HCT116 (cell line): ENCODE data around the gene MYLK. TPM values are rescaled to one million over a fixed set of nuclear protein-coding genes. Genes with fewer than 3 reads are reported as not detected.

Experiments used
- ATAC-seq: fragments of 200-7000 bp; cut with Tn5 transposase; 2 replicates; pipeline ENCODE4 v1.9.1; 2020; ENCODE audit warnings: mild to moderate bottlenecking, moderate library complexity
- BruUV-seq: library from RNA; stranded (reverse); fragments of 400-500 nt; replicated peaks from 2 replicates; lab custom pipeline; 2021; lab: Mats Ljungman, UMichigan
- CTCF ChIA-PET: fragments of 300-600 bp; sonication (Branson Sonifier 250); formaldehyde crosslinking; loops from one replicate; lab custom pipeline; 2021; ENCODE audit warnings: antibody characterized with exemption; lab: Charles Lee
- POLR2A ChIA-PET: fragments of 300-600, 350-600 bp; sonication (Branson Sonifier 250); formaldehyde crosslinking; loops from one replicate; lab custom pipeline; 2021; ENCODE audit warnings: antibody characterized with exemption; lab: Charles Lee
- RAD21 ChIA-PET, 2 experiments: fragments of 300-600 bp; sonication (Branson Sonifier 250); formaldehyde crosslinking; loops; one replicate each; lab custom pipeline; 2023; ENCODE audit warnings: low total read pairs in 2 of 2; ENCODE audit not compliant: uncharacterized antibody in 2 of 2, unreplicated experiment in 2 of 2, low non-redundant PET in 1 of 2; lab: Charles Lee
- DNase-seq: peaks from one replicate; pipeline ENCODE4 v3.0.0-alpha.2; 2010; ENCODE audit warnings: low read depth, low spot score
- H2AFZ ChIP-seq: fragments of 200-600 bp; shearing (Covaris generic), sonication (generic); 2 replicates; pipeline ENCODE4 v1.6.1; 2017; ENCODE audit warnings: low read depth, mixed run types, mixed read lengths, antibody characterized with exemption, low read length; ENCODE audit not compliant: poor library complexity, severe bottlenecking
- H3K27ac ChIP-seq: 2 replicates; pipeline ENCODE4 v1.5.1; 2012; ENCODE audit warnings: low read depth, low read length
- H3K27me3 ChIP-seq: fragments of 200-600 bp; sonication (generic); 2 replicates; pipeline ENCODE4 v1.6.1; 2016; ENCODE audit warnings: mixed run types, low read length, mixed read lengths; ENCODE audit not compliant: insufficient read depth
- H3K36me3 ChIP-seq, 2 experiments: fragments of 200-500 bp in 1 of 2; fragments of 200-600 bp in 1 of 2; sonication (Bioruptor generic) in 1 of 2; sonication (generic) in 1 of 2; 2 replicates each; pipeline versions ENCODE4 v1.5.1 to v1.6.1; 2014 to 2016; ENCODE audit warnings: low read length in 2 of 2, inconsistent platforms in 1 of 2, mixed read lengths in 1 of 2, mixed run types in 1 of 2; ENCODE audit not compliant: insufficient read depth in 2 of 2, control insufficient read depth in 1 of 2
- H3K4me1 ChIP-seq, 2 experiments: fragments of 200-600 bp in 1 of 2; sonication (generic) in 1 of 2; 2 replicates each; pipeline versions ENCODE4 v1.5.1 to v1.6.1; 2012 to 2017; ENCODE audit warnings: low read length in 2 of 2, inconsistent platforms in 1 of 2, mild to moderate bottlenecking in 1 of 2, mixed read lengths in 1 of 2, mixed run types in 1 of 2, moderate library complexity in 1 of 2; ENCODE audit not compliant: insufficient read depth in 2 of 2, control insufficient read depth in 1 of 2
- H3K4me2 ChIP-seq: fragments of 200-600 bp; sonication (generic); 2 replicates; pipeline ENCODE4 v1.6.1; 2017; ENCODE audit warnings: mixed run types, low read length, mixed read lengths
- H3K4me3 ChIP-seq, 2 experiments: fragments of 200-600 bp in 1 of 2; sonication (generic) in 1 of 2; replicated peaks in 1 of 2; 2 replicates each; pipeline ENCODE4 v1.5.1; 2011 to 2016; ENCODE audit warnings: low read length in 2 of 2, control low read depth in 1 of 2, low read depth in 1 of 2, mild to moderate bottlenecking in 1 of 2, mixed read lengths in 1 of 2, mixed run types in 1 of 2
- H3K79me2 ChIP-seq: fragments of 200-600 bp; sonication (generic); 2 replicates; pipeline ENCODE4 v1.6.1; 2017; ENCODE audit warnings: mild to moderate bottlenecking, mixed run types, low read length, moderate library complexity, mixed read lengths; ENCODE audit not compliant: insufficient read depth
- H3K9ac ChIP-seq: fragments of 200-600 bp; sonication (generic); 2 replicates; pipeline ENCODE4 v1.6.1; 2016; ENCODE audit warnings: low read length, mixed read lengths
- H3K9me2 ChIP-seq: fragments of 200-600 bp; sonication (generic), shearing (Covaris generic); 2 replicates; pipeline ENCODE4 v1.6.1; 2017; ENCODE audit warnings: mixed run types, mild to moderate bottlenecking, moderate library complexity; ENCODE audit not compliant: insufficient read depth
- H3K9me3 ChIP-seq, 2 experiments: fragments of 200-500 bp in 1 of 2; fragments of 200-600 bp in 1 of 2; sonication (Bioruptor generic) in 1 of 2; sonication (generic) in 1 of 2; 2 replicates each; pipeline ENCODE4 v1.6.1; 2014 to 2017; ENCODE audit warnings: low read length in 2 of 2, mixed read lengths in 2 of 2, inconsistent platforms in 1 of 2, low read depth in 1 of 2, mild to moderate bottlenecking in 1 of 2, mixed run types in 1 of 2, moderate library complexity in 1 of 2; ENCODE audit not compliant: control insufficient read depth in 1 of 2, insufficient read depth in 1 of 2
- H4K20me1 ChIP-seq: fragments of 200-600 bp; sonication (generic), shearing (Covaris generic); 2 replicates; pipeline ENCODE4 v1.6.1; 2017; ENCODE audit warnings: mixed run types, mild to moderate bottlenecking, moderate library complexity; ENCODE audit not compliant: insufficient read depth
- CBX3 ChIP-seq: IDR thresholded peaks from 2 replicates; pipeline ENCODE4 v1.6.1; 2012; ENCODE audit warnings: low read depth
- ELF1 ChIP-seq: IDR thresholded peaks from 2 replicates; pipeline ENCODE4 v1.6.1; 2012; ENCODE audit warnings: low read depth, borderline replicate concordance
- EZH2 ChIP-seq: fragments of 200-600 bp; sonication (generic); IDR thresholded peaks from 2 replicates; pipeline ENCODE4 v1.6.1; 2017; ENCODE audit warnings: antibody characterized with exemption, mixed run types
- MAX ChIP-seq: IDR thresholded peaks from 2 replicates; pipeline ENCODE4 v1.6.1; 2012
- POLR2A ChIP-seq: IDR thresholded peaks from 2 replicates; pipeline ENCODE4 v1.7.0; 2011; ENCODE audit warnings: borderline replicate concordance; ENCODE audit not compliant: insufficient read depth, insufficient read length; ENCODE audit errors: extremely low read depth
- REST ChIP-seq: IDR thresholded peaks from 2 replicates; pipeline ENCODE4 v1.6.1; 2012; ENCODE audit warnings: low read depth
- SIN3A ChIP-seq: IDR thresholded peaks from 2 replicates; pipeline ENCODE4 v1.6.1; 2012; ENCODE audit warnings: low read depth
- ZNF274 ChIP-seq: fragments of 200-500 bp; sonication (Bioruptor generic); IDR thresholded peaks from 2 replicates; pipeline ENCODE4 v1.6.1; 2014; ENCODE audit warnings: mild to moderate bottlenecking, low read depth, low read length, inconsistent platforms
- intact Hi-C: fragments of 100-400 bp; cut with micrococcal nuclease; formaldehyde crosslinking; loops from 2 replicates; pipeline ENCODE4 v1.10.0; 2022
- total RNA-seq: library from RNA; stranded (reverse); gene quantifications from one replicate; pipeline ENCODE4 v1.2.1, GENCODE V29; 2021; ENCODE audit not compliant: unreplicated experiment
- TF ChIP-seq, protein P1 (sequence below): IDR thresholded peaks from 2 replicates; pipeline ENCODE4 v1.6.1; 2012

Gene MYLK
- total RNA-seq, 1 experiment from 2014 or later = 3.8 TPM

DNA sequence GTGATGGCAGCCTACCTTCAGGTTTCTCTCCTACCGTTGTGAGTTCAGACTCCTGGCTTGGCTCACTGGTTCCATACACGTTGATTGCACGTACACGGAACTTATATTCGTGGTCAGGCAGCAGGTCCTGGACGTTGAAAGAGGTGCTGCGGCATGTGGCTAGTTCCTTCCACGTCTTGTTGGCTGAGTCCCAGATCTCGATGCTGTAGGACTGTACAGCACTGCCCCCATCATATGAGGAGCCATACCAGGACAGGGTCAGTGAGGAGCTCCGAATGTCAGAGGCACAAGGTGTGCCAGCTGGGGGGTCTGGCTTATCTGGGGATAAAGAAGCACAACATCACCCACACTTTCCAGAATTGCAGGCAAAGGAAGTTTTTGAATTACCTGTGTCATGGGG is 227.0 kb downstream of the MYLK start:
- H3K27ac ChIP-seq = no peak overlapping the region
- no peak overlapping the region for H3K4me2 ChIP-seq
- TF ChIP-seq, protein P1, sequence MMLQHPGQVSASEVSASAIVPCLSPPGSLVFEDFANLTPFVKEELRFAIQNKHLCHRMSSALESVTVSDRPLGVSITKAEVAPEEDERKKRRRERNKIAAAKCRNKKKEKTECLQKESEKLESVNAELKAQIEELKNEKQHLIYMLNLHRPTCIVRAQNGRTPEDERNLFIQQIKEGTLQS = no peak
- TF ChIP-seq EZH2 = no peak
- no peak for TF ChIP-seq ELF1
- no peak for TF ChIP-seq POLR2A
- no peak for TF ChIP-seq MAX
- TF ChIP-seq SIN3A = no peak
- no peak for TF ChIP-seq ZNF274
- no peak for TF ChIP-seq CBX3
- no peak for TF ChIP-seq REST
- no peaks in the 10 kb centered on the region for H3K79me2 ChIP-seq
- ATAC-seq (no peak), DNase-seq (no peak)
- no peaks in the 10 kb centered on the region; a peak in 1 of 4 replicates for H3K9me3 ChIP-seq
- no peaks in the 10 kb centered on the region for H3K4me1 ChIP-seq
- no peak overlapping the region for H3K9ac ChIP-seq
- intact Hi-C loops = no loop called here
- ChIA-PET CTCF (no interaction called here), POLR2A (no interaction called here), RAD21 (no interaction called here)
- H3K9me2 ChIP-seq = no peaks in the 10 kb centered on the region
- no peak overlapping the region for H3K4me3 ChIP-seq
- no TSS peak for BruUV-seq
- no peaks in the 10 kb centered on the region for H4K20me1 ChIP-seq
- no peak overlapping the region for H2AFZ ChIP-seq
- no peaks in the 10 kb centered on the region for H3K36me3 ChIP-seq
- H3K27me3 ChIP-seq = no peaks in the 10 kb centered on the region
